Fibroblast of the aortic adventitia (primary cell): ENCODE results near the gene CTCFL. TPM values are rescaled to one million over a fixed set of nuclear protein-coding genes. Genes with fewer than 3 reads are reported as not detected.
A peak's percentile ranks its signal among the peaks of the same experiment; 100 is the strongest.

Source experiments
- DNase-seq: peaks from one replicate; pipeline ENCODE4 v3.0.0-alpha.2; 2010; ENCODE audit warnings: low read depth
- H3K4me3 ChIP-seq: 2 replicates; pipeline ENCODE4 v1.5.1; 2011; ENCODE audit warnings: low read depth, mild to moderate bottlenecking, control low read depth, low read length, moderate library complexity
- total RNA-seq: library from RNA; depleted of rRNA; stranded (reverse); fragments of >200 nt; gene quantifications from 2 replicates; pipeline ENCODE4 v1.2.3, GENCODE V29; 2012; ENCODE audit warnings: low replicate concordance
- TF ChIP-seq, protein P1 (sequence below): IDR thresholded peaks from 2 replicates; pipeline ENCODE4 v1.5.1; 2011; ENCODE audit warnings: mild to moderate bottlenecking, low read length, control low read depth, inconsistent platforms; ENCODE audit not compliant: insufficient read depth

The CTCFL gene
- total RNA-seq, 1 donor: not detected

DNA sequence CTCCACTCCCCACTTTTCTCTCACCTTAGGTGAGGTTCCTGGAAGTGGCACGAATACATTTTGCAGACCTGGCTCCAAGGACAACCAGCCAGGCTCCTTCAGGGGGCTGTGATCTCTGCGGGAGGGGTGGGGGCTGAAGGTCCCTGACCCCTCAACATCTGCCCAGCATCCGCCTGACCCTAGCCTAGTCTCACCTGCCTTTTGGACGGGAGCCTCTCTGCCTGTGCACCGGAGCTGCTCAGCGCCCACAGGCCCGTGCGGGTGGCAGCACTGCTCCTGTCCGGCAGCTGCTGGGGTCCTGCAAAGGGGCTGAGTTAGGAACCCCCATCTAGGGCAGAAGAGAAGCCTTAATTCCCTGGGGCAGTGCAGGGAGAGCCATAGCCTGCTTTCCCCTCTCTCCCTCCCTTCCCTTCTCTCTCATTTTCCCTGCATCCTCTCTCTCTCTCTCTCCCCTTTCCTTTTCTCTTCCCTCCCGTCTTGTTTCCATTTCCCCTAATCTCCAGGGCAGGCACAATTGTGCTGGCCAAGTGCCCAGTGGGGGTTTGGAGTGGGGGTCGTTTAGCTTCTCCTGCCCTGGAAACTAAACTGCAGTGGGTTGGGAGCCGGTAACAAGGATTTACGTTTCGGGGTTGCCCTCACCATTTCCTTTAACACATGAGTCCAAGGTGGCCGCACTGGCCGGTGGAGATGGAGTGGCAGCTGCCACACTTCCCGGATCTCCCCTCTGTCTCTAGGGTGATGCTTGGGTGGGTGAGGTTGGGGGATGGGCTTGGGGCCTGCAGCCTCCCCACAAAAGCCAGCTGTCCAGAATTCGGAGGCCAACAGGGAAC is 54.1 kb downstream of the CTCFL start:
- DNase-seq: no peak
- no peak overlapping the region for H3K4me3 ChIP-seq
- TF ChIP-seq, protein P1, sequence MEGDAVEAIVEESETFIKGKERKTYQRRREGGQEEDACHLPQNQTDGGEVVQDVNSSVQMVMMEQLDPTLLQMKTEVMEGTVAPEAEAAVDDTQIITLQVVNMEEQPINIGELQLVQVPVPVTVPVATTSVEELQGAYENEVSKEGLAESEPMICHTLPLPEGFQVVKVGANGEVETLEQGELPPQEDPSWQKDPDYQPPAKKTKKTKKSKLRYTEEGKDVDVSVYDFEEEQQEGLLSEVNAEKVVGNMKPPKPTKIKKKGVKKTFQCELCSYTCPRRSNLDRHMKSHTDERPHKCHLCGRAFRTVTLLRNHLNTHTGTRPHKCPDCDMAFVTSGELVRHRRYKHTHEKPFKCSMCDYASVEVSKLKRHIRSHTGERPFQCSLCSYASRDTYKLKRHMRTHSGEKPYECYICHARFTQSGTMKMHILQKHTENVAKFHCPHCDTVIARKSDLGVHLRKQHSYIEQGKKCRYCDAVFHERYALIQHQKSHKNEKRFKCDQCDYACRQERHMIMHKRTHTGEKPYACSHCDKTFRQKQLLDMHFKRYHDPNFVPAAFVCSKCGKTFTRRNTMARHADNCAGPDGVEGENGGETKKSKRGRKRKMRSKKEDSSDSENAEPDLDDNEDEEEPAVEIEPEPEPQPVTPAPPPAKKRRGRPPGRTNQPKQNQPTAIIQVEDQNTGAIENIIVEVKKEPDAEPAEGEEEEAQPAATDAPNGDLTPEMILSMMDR: no peak

DNA sequence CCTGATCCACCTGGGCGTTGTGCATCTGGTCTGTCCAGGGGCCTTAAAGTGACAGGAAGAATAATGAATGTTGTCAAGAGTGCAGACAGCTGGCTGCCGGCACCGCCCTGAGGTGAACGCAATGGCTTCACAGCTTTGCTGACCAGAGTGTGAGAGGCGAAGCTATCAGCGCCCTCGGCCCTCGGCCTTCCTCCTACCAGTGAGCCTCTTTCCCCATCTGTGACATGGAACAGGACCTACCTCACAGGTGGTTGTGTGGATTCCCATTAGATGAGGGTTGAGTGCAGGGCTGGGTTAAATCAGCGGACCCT is 54.8 kb downstream of the CTCFL start:
- TF ChIP-seq, protein P1: no peak
- no peak overlapping the region for H3K4me3 ChIP-seq
- DNase-seq: no peak

DNA sequence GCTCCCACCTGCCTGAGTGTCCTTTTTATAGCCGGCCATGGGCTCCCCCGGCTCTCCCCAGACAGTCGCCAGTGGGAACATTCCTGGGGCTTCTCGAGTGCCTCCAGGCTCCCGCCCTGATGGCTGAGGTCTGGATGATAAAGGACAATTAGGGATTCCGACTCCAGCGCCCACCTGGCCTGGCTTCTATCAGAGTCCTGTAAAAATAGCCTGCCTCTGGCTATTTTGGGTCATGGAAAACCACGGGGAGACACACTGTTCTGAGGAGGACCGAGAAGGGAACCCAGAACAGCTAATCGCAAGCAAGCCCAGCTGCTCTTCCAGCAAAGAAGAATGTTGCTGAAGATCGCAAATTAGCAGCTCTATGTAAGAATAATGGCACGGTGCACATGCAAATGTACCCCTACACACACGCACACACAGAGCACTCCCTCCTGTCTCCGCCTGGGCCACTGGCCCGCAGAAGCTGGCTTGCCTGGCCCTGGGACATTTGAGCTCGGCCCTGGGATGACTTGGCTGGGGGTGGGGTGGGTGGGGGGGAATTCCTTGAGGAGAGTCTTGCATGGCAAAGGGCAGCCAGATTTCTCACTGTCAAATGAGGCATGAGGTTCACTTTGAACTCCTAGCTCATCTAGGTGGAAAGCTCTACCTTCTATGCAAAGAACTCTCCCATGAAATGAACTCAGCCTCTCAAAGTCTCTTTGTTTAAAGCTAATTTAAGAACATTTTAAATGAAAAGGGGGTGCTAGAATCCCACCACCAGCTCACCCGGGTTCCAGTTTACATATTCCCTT is 55.3 kb downstream of the CTCFL start:
- no peak for DNase-seq
- TF ChIP-seq, protein P1: no peak
- H3K4me3 ChIP-seq: no peak overlapping the region

DNA sequence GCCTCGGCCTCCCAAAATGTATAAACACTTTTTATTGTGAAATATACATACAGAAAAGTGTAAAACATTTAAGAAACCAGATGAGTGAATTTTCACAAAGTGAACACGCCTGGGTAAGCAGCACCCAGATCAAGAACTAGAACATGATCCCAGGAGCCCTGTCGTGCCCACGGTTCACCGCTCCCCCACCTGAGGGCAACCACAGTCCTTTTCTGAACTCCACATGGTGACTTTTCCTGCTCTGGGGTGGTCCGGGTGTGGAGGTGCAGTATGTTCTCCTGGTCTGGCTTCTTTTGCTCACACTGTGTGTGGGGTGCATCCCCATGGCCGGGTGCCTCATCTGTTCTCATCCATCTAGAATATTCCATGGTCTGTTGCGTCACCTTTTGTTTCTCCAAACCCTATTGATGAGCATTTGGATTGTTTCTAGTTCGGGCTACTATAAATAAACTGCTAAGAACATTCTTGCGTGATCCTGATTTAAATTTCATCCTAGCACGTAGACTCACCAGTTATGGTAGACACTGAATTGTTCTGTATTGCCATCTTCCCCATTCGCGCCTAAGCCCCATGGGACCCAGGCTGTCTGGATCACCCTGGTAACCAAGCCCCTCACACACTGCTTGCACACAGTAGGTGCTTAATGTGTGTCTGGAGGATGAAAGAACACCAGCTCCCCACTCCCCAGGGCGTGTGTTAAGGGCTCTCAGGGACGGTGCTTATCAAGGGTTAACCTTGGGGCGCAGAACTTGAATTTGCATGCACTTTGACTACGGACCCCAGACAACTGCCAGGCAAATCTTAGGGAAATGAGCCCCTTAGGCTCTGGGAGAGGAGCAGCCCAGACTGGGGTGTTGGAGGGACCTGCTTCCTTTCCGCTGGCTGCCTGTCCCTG is 56.2 kb downstream of the CTCFL start:
- H3K4me3 ChIP-seq: no peak overlapping the region
- TF ChIP-seq, protein P1: no peak
- DNase-seq: no peak

DNA sequence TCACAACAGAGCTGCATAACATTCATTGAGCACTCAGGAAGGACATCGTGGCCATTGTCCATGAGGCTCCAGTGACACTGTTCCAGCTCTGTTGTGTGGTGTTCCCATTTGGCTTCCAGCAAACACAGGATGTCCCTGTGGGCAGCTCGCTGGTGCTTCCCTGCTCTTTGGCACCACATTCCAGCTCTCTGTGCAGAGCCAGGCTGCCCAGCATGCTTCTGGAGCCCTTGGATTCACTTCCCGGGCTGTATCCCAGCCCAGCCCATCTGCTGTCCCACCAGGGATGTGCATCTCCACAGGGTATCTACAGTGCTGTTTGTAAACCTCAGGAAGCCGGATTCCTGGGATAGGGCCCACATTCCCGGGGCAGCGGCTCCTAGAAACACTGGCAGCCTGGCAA is 57.2 kb downstream of the CTCFL start:
- DNase-seq: peak; percentile 14

DNA sequence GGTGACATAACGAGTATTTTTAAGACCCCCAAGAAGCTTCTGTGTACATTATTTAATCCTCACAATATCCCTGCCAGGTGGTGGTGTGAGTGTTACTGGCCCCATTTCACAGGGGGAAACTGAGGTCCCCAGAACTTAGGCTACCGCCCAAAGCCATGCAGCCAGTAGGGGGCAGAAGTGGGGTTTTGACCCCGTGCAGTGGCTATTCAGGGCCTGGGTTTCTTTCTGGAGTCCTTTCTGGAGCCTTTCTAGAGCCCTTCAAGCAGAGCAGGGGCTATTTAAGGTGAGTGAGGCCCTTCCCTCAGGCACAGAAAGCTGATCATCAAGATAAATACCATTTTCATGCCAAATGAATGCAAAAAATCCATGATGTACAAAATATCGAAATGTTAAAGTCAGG is 59.0 kb downstream of the CTCFL start:
- DNase-seq: no peak
- H3K4me3 ChIP-seq: no peak overlapping the region
- TF ChIP-seq, protein P1: no peak

More for the DNA sequence above, 57.2 kb downstream of the CTCFL start:
- TF ChIP-seq, protein P1: no peak
- H3K4me3 ChIP-seq: no peak overlapping the region
